SK-N-SH (cell line): ENCODE results near the gene DRGX. TPM values are rescaled to one million over a fixed set of nuclear protein-coding genes. Genes with fewer than 3 reads are reported as not detected.

Experiments used
- CTCF ChIA-PET: fragments of 300-600, 350-600 bp; formaldehyde crosslinking; extraction: SDS; loops from one replicate; lab custom pipeline; 2021; lab: Yijun Ruan, JAX
- POLR2A ChIA-PET: fragments of 350-600 bp; sonication (Branson Sonifier 250); formaldehyde crosslinking; extraction: SDS; loops from one replicate; lab custom pipeline; 2020; ENCODE audit warnings: antibody characterized with exemption, inconsistent platforms; lab: Yijun Ruan, JAX
- DNase-seq: peaks from one replicate; pipeline ENCODE4 v3.0.0; 2012
- H2AFZ ChIP-seq: fragments of 200-600 bp; sonication (generic); 2 replicates; pipeline ENCODE4 v1.8.1; 2016; ENCODE audit warnings: antibody characterized with exemption, mild to moderate bottlenecking, low read depth
- H3F3A ChIP-seq: fragments of 200-600 bp; sonication (generic); replicated peaks from 2 replicates; pipeline ENCODE3; 2016; ENCODE audit warnings: antibody characterized with exemption, mild to moderate bottlenecking; ENCODE audit not compliant: insufficient read depth
- H3K27ac ChIP-seq, 2 experiments: fragments of 200-500 bp in 1 of 2; fragments of 200-600 bp in 1 of 2; sonication (Bioruptor generic) in 1 of 2; sonication (generic), shearing (Covaris generic) in 1 of 2; 2 replicates each; pipeline versions ENCODE4 v1.5.1 to v1.6.1; 2014 to 2016; ENCODE audit warnings: low read depth in 2 of 2, inconsistent platforms in 1 of 2, low read length in 1 of 2, mild to moderate bottlenecking in 1 of 2, mixed read lengths in 1 of 2
- H3K27me3 ChIP-seq: fragments of 200-600 bp; sonication (generic), shearing (Covaris generic); 2 replicates; pipeline ENCODE4 v1.6.1; 2016; ENCODE audit warnings: mixed run types; ENCODE audit not compliant: insufficient read depth
- H3K36me3 ChIP-seq, 2 experiments: fragments of 200-500 bp in 1 of 2; fragments of 200-600 bp in 1 of 2; sonication (Bioruptor generic) in 1 of 2; sonication (generic) in 1 of 2; replicated peaks in 1 of 2; 2 replicates each; pipeline versions ENCODE3 to v1.5.1; 2014 to 2016; ENCODE audit warnings: low read length in 1 of 2, mild to moderate bottlenecking in 1 of 2; ENCODE audit not compliant: insufficient read depth in 2 of 2, control insufficient read depth in 1 of 2
- H3K4me1 ChIP-seq, 2 experiments: fragments of 200-500 bp in 1 of 2; fragments of 200-600 bp in 1 of 2; sonication (Bioruptor generic) in 1 of 2; sonication (generic), shearing (Covaris generic) in 1 of 2; 2 replicates each; pipeline versions ENCODE4 v1.5.1 to v1.6.1; 2014 to 2016; ENCODE audit warnings: low read depth in 1 of 2, low read length in 1 of 2, mixed run types in 1 of 2; ENCODE audit not compliant: insufficient read depth in 2 of 2, control insufficient read depth in 1 of 2
- H3K4me2 ChIP-seq: fragments of 200-600 bp; sonication (generic), shearing (Covaris generic); 2 replicates; pipeline ENCODE4 v1.6.1; 2017; ENCODE audit warnings: mixed run types
- H3K4me3 ChIP-seq, 2 experiments: fragments of 200-500 bp in 1 of 2; fragments of 200-600 bp in 1 of 2; sonication (Bioruptor generic) in 1 of 2; sonication (generic), shearing (Covaris generic) in 1 of 2; 2 replicates each; pipeline versions ENCODE4 v1.5.1 to v1.8.1; 2014 to 2016; ENCODE audit warnings: low read depth in 2 of 2, inconsistent platforms in 1 of 2, low read length in 1 of 2, mild to moderate bottlenecking in 1 of 2, mixed read lengths in 1 of 2, moderate library complexity in 1 of 2
- H3K79me2 ChIP-seq: fragments of 200-600 bp; sonication (generic); 2 replicates; pipeline ENCODE4 v1.8.1; 2017; ENCODE audit warnings: mild to moderate bottlenecking; ENCODE audit not compliant: insufficient read depth
- H3K9ac ChIP-seq: fragments of 200-600 bp; sonication (generic); 2 replicates; pipeline ENCODE4 v1.6.1; 2017; ENCODE audit warnings: mixed run types
- H3K9me2 ChIP-seq: fragments of 200-600 bp; sonication (generic); 2 replicates; pipeline ENCODE4 v1.6.1; 2017; ENCODE audit warnings: mixed run types
- H3K9me3 ChIP-seq: fragments of 200-600 bp; sonication (generic); 2 replicates; pipeline ENCODE4 v1.6.1; 2017; ENCODE audit warnings: mixed run types, mild to moderate bottlenecking, moderate library complexity
- H4K20me1 ChIP-seq: fragments of 200-600 bp; sonication (generic); 2 replicates; pipeline ENCODE4 v1.6.1; 2017; ENCODE audit warnings: mild to moderate bottlenecking, mixed run types; ENCODE audit not compliant: insufficient read depth
- CHD2 ChIP-seq: fragments of 150-350 bp; IDR thresholded peaks from 2 replicates; pipeline ENCODE4 v1.6.1; 2018; ENCODE audit warnings: low read length; ENCODE audit not compliant: partially characterized antibody
- CTCF ChIP-seq: fragments of 200-600 bp; sonication (generic); IDR thresholded peaks from 2 replicates; pipeline ENCODE4 v1.6.1; 2017; ENCODE audit warnings: antibody characterized with exemption, mild to moderate bottlenecking, moderate library complexity
- EP300 ChIP-seq, 2 experiments: IDR thresholded peaks; 2 replicates each; pipeline versions ENCODE4 v1.4.0 to v1.6.1; 2012; ENCODE audit warnings: borderline replicate concordance in 1 of 2, low read depth in 1 of 2, low read length in 1 of 2
- FOSL2 ChIP-seq: IDR thresholded peaks from 2 replicates; pipeline ENCODE4 v1.4.0; 2012; ENCODE audit warnings: low read depth, mild to moderate bottlenecking, moderate library complexity, borderline replicate concordance
- GATA2 ChIP-seq: sonication (generic); formaldehyde crosslinking; IDR thresholded peaks from 2 replicates; pipeline ENCODE4 v1.5.0; 2020; ENCODE audit warnings: mild to moderate bottlenecking, missing genetic modification reagents
- MXI1 ChIP-seq: IDR thresholded peaks from 2 replicates; pipeline ENCODE4 v1.6.1; 2012; ENCODE audit warnings: mild to moderate bottlenecking, low read depth, low read length, improper control_type of control experiment
- NFIC ChIP-seq: IDR thresholded peaks from 2 replicates; pipeline ENCODE4 v1.4.0; 2012; ENCODE audit warnings: borderline replicate concordance
- PBX3 ChIP-seq: IDR thresholded peaks from 2 replicates; pipeline ENCODE4; 2012
- POLR2AphosphoS5 ChIP-seq: IDR thresholded peaks from 2 replicates; pipeline ENCODE4 v1.6.1; 2012; ENCODE audit warnings: low read depth, low read length
- REST ChIP-seq: IDR thresholded peaks from 2 replicates; pipeline ENCODE4 v1.6.1; 2012; ENCODE audit warnings: mild to moderate bottlenecking, low read depth, low read length, moderate library complexity
- RFX5 ChIP-seq: IDR thresholded peaks from 2 replicates; pipeline ENCODE4 v1.6.1; 2012; ENCODE audit warnings: mild to moderate bottlenecking, improper control_type of control experiment, low read length
- SIN3A ChIP-seq: IDR thresholded peaks from 2 replicates; pipeline ENCODE4 v1.6.1; 2012; ENCODE audit warnings: low read depth, mild to moderate bottlenecking, low read length, moderate library complexity, borderline replicate concordance
- TCF12 ChIP-seq: IDR thresholded peaks from 2 replicates; pipeline ENCODE4 v1.4.0; 2012
- WGBS: methylation state at CpG from one replicate; pipeline ENCODE4 v1.1.6; 2017; ENCODE audit warnings: low lambda C conversion rate; 5-methylcytosine and 5-hydroxymethylcytosine counted together
- polyA plus RNA-seq, 3 experiments: library from polyadenylated mRNA; depleted of rRNA; stranded (reverse); fragments of >200 nt; gene quantifications; 2 replicates each; pipeline ENCODE4 v1.2.3, GENCODE V29; 2012
- TF ChIP-seq, protein P1 (sequence below): IDR thresholded peaks from 2 replicates; pipeline ENCODE4 v1.4.0; 2012; ENCODE audit warnings: low read depth
- TF ChIP-seq, protein P2 (sequence below): fragments of 150-350 bp; IDR thresholded peaks from 2 replicates; pipeline ENCODE4 v1.6.1; 2016; ENCODE audit warnings: mild to moderate bottlenecking, low read depth, low read length

Gene DRGX
- polyA plus RNA-seq, 1 of the 3 experiments (the other 2 are of a cell fraction), result not detected

DNA sequence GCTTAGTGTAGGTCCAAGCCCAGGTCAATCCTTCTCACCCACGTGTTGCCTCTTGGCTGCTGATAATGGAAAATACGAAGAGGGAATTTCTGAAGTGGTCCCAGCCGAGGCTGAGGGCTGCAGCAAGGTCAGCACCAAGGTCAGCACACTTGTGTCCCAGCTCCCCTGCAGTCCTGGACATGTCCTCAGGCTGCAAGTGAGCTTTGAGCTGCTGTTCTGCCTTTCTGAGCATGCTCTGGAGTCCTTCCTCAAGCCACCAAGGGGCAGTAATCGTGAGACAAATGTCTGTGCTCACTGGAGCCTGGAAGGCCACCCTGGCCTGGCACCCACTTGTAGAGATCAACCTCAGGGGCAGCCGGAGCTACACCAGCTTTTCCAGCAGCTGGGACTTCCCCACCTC lies 28.3 kb downstream of the DRGX start:
- Histone ChIP-seq H3K9me3 (no peaks in the 10 kb centered on the region), H3K9me2 (no peaks in the 10 kb centered on the region), H2AFZ (no peak overlapping the region), H3K4me1 (no peaks in the 10 kb centered on the region; a peak in 1 of 4 replicates), H3K4me2 (no peak overlapping the region), H3K79me2 (no peaks in the 10 kb centered on the region), H3K27ac (no peak overlapping the region), H3K4me3 (no peak overlapping the region), H3F3A (no peaks in the 10 kb centered on the region), H3K9ac (no peak overlapping the region), H4K20me1 (no peaks in the 10 kb centered on the region), H3K36me3 (no peaks in the 10 kb centered on the region), H3K27me3 (no peaks in the 10 kb centered on the region)
- DNase-seq, result no peak
- ChIA-PET CTCF (no interaction called here), POLR2A (no interaction called here)
- 11% methylated on average over 4 of the region's 5 CpGs for WGBS
- TF ChIP-seq CTCF, result no peak
- peak; percentile 70; the same call in 1 of the 2 replicates for TF ChIP-seq REST

DNA sequence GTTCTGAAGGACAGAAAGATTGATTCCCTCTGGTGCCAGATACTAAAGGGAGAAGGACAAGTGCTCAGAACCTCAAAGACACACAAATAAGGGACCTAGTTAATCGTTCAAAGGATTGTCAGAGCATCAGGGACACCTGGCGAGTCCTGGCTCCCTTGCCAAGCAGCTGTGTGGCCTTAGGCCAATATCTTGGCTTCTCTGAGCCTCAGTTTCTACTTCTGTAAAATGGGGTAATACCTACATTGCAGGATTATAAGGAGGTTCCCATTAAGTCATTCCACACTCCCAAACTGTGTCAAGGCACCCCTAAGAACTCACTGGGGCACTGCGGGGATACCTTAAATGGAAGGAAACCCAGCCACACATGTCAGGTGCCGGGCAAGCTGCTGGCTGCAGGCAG lies 29.4 kb downstream of the DRGX start:
- H2AFZ ChIP-seq, result no peak overlapping the region
- POLR2A ChIA-PET, result no interaction called here
- no peaks in the 10 kb centered on the region for H3K27me3 ChIP-seq
- no peaks in the 10 kb centered on the region for H3K79me2 ChIP-seq
- no peaks in the 10 kb centered on the region for H3K36me3 ChIP-seq
- H3K4me3 ChIP-seq, result no peak overlapping the region
- no peaks in the 10 kb centered on the region for H3F3A ChIP-seq
- no peak for DNase-seq
- H3K27ac ChIP-seq, result no peak overlapping the region
- no peaks in the 10 kb centered on the region for H4K20me1 ChIP-seq
- 32% methylated on average over 4 of the region's 4 CpGs for WGBS
- H3K9me3 ChIP-seq, result no peaks in the 10 kb centered on the region
- peaks cover 0 to 8% of the 10 kb centered on the region in 2 experiments; a peak in 1 of 4 replicates for H3K4me1 ChIP-seq
- H3K9ac ChIP-seq, result no peak overlapping the region
- no peaks in the 10 kb centered on the region for H3K9me2 ChIP-seq
- CTCF ChIA-PET, result interaction anchor here (0.9 to 2.3 kb wide), 2 partner anchors 9 to 483 kb away, joined by 3 to 6 read pairs; no protein-coding TSS in a partner anchor
- no peak overlapping the region for H3K4me2 ChIP-seq
- TF ChIP-seq GATA2 (no peak), REST (no peak), SIN3A (no peak), FOSL2 (no peak), MXI1 (no peak), CHD2 (no peak), NFIC (no peak), PBX3 (no peak), EP300 (IDR thresholded peaks at IDR 0.05; ENCODE audit: borderline replicate concordance in 1 of 2, low read depth in 1 of 2, low read length in 1 of 2) (no peak), RFX5 (no peak), POLR2AphosphoS5 (no peak), TCF12 (no peak)
- TF ChIP-seq, protein P1, sequence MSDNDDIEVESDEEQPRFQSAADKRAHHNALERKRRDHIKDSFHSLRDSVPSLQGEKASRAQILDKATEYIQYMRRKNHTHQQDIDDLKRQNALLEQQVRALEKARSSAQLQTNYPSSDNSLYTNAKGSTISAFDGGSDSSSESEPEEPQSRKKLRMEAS, result no peak
- TF ChIP-seq, protein P2, sequence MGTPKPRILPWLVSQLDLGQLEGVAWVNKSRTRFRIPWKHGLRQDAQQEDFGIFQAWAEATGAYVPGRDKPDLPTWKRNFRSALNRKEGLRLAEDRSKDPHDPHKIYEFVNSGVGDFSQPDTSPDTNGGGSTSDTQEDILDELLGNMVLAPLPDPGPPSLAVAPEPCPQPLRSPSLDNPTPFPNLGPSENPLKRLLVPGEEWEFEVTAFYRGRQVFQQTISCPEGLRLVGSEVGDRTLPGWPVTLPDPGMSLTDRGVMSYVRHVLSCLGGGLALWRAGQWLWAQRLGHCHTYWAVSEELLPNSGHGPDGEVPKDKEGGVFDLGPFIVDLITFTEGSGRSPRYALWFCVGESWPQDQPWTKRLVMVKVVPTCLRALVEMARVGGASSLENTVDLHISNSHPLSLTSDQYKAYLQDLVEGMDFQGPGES, result no peak
